K562 treated with DMSO at 1 percent for 12 hours (cell line): ENCODE measurements around the gene BOLA2B. TPM values are rescaled to one million over a fixed set of nuclear protein-coding genes. Genes with fewer than 3 reads are reported as not detected.

Experiments used
- total RNA-seq: library from RNA; unstranded; fragments of 300-600 nt; gene quantifications from 2 replicates; pipeline ENCODE4 v1.2.3, GENCODE V29; 2022; ENCODE audit not compliant: insufficient read depth

The BOLA2B gene
- total RNA-seq: 14.8 and 43.1 TPM in 2 replicates

DNA sequence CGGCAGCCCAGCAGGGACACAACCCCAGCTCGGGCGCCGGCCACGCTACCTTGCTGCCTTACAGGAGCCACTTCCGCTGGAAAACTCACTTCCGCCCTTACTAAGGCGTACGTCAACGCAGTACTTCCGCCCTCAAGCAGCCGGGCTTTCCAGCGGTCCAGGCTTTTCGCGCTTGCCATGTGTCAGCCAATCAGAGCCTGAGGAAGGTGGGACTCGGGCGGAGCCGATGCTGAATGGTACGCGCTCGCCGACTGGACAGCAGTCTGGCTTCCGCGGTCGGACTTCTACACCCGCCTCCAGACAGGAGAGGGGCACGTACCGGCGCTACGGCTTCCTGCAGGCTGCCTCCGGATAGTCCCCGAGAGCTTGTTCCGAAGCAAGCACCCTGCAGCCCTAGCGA is at the start of gene BOLA2B, which contains the start of gene SLX1A:
BOLA2B (minus strand) TSS at position 52 of the 400 bp plus-strand sequence. CDS start 71 bp downstream, outside the sequence.
SLX1A (plus strand) TSS at position 261 of the 400 bp plus-strand sequence. CDS start 210 bp downstream, outside the sequence.

DNA sequence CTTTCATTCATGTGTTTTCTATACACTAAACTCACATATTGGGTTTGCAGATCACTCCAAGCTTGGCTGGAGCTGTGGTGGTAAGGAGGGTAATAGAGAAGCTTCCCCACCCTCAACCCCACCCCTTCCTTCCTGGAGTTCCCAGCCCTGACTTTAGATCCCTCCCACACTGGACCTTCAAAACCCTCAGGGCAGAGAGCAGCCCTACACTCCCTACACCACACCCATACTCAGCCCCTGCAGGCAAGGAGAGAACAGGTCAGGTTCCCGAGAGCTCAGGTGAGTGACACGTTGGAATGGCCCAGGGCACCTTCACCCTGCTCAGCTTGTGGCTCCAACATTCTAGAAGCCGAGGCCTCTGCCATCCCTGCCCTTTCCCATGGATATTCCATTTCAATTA is 5.6 kb upstream of the BOLA2B start, which contains the start of gene SULT1A3:
SULT1A3 (plus strand) TSS at position 207 of the 400 bp plus-strand sequence. CDS start 1,474 bp downstream, outside the sequence.

DNA sequence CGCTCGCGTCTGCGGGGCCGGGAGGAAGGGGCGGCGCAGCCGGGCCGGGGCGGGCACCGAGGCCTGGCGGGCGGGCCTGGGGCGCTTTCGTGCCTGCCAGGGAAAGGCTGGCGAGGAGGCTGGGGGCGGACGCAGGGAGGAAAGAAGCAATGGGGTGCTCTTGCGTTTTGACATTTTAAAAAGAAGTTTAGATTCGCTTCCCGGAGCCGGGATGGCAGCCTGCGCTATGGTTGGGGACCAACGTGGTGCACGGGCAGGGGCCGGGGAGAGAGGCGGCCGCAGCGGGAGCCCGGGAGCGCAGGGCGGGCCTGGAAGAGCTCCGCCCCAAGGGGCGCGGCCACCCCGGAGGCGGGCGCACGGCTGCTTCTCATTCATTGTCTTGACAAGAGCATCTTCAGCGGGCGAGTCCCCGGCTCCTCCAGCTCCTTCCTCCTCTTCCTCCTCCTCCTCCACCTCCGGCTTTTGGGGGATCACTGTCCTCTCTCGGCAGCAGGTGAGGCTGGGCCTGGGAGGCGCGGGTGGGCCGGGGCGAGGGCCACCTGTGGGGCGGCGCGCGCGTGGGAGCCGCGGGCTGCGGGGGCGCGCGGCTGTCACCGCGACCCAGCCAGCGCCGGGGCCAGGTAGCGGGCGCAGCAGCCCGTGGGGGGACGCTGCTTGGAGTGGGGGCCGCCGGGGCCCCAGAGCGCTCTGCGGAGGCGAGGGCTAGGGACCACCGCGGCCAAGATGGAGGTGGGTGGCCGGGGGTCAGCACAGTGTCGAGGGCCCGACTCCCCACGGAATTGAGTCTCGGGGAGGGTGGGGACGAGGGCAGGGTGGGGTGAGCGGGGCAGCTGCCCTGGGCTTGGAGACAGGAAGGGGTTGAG is 10.0 kb downstream of the BOLA2B start, which contains the start of gene CORO1A:
CORO1A (plus strand) TSS at position 370 of the 863 bp plus-strand sequence. CDS start 1,608 bp downstream, outside the sequence.

Other genes with a start within 250 kb of the BOLA2B start
- gene TMEM219, start 231.6 kb downstream of the BOLA2B start, total RNA-seq: 166 and 188 TPM in 2 replicates
- 38.3 and 60.9 TPM in 2 replicates for gene TAOK2, start 219.8 kb downstream of the BOLA2B start, total RNA-seq
- gene HIRIP3, start 198.0 kb downstream of the BOLA2B start, total RNA-seq: 23.6 and 28.9 TPM in 2 replicates
- gene INO80E, start 197.4 kb downstream of the BOLA2B start, total RNA-seq: 95.4 and 119 TPM in 2 replicates
- 0.99 and 2.0 TPM in 2 replicates for gene DOC2A, start 182.6 kb downstream of the BOLA2B start, total RNA-seq
- gene C16orf92, start 170.5 kb downstream of the BOLA2B start, total RNA-seq: not detected in 2 replicates
- gene TLCD3B, start 162.4 kb downstream of the BOLA2B start, total RNA-seq: 0.61 and 1.6 TPM in 2 replicates
- 2,121 and 2,279 TPM in 2 replicates for gene ALDOA, start 127.9 kb downstream of the BOLA2B start, total RNA-seq
- 260 and 325 TPM in 2 replicates for gene PPP4C, start 117.7 kb downstream of the BOLA2B start, total RNA-seq
- gene TBX6, start 101.7 kb downstream of the BOLA2B start, total RNA-seq: 0.48 TPM in 1 of 2 replicates, not detected in the other
- 75.6 and 79.1 TPM in 2 replicates for gene YPEL3, start 97.5 kb downstream of the BOLA2B start, total RNA-seq
- 1.3 and 1.9 TPM in 2 replicates for gene GDPD3, start 80.1 kb downstream of the BOLA2B start, total RNA-seq
- gene MAPK3, start 70.4 kb downstream of the BOLA2B start, total RNA-seq: 50.2 and 62.3 TPM in 2 replicates
- gene CORO1A, start 10.1 kb downstream of the BOLA2B start, total RNA-seq: 37.8 and 46.1 TPM in 2 replicates
- gene SLX1A, start 209 bp upstream of the BOLA2B start, total RNA-seq: 45.5 and 56.0 TPM in 2 replicates
- 2.1 and 5.5 TPM in 2 replicates for gene SULT1A3, start 5.6 kb upstream of the BOLA2B start, total RNA-seq
- gene NPIPB13, start 54.8 kb upstream of the BOLA2B start, total RNA-seq: 1.3 TPM in 1 of 2 replicates, not detected in the other
- gene CD2BP2, start 161.6 kb upstream of the BOLA2B start, total RNA-seq: 27.5 and 38.1 TPM in 2 replicates
- gene TBC1D10B, start 176.8 kb upstream of the BOLA2B start, total RNA-seq: 48.7 and 64.0 TPM in 2 replicates
- not detected in 2 replicates for gene MYL11, start 181.1 kb upstream of the BOLA2B start, total RNA-seq
- 1.9 and 3.5 TPM in 2 replicates for gene SEPTIN1, start 188.9 kb upstream of the BOLA2B start, total RNA-seq
- 8.8 and 9.4 TPM in 2 replicates for gene ZNF48, start 201.8 kb upstream of the BOLA2B start, total RNA-seq
- gene ZNF771, start 213.9 kb upstream of the BOLA2B start, total RNA-seq: 14.6 and 19.6 TPM in 2 replicates
- gene DCTPP1, start 236.4 kb upstream of the BOLA2B start, total RNA-seq: 46.3 and 71.8 TPM in 2 replicates